SU-DHL-6 (cell line): ENCODE results near the gene POLE3.

ENCODE experiments used
- H2AFZ ChIP-seq: fragments of 200-600 bp; sonication (generic); 2 replicates; pipeline ENCODE4 v1.6.1; 2014; ENCODE audit warnings: low read depth, mild to moderate bottlenecking, moderate library complexity, mixed read lengths, antibody characterized with exemption, low read length; ENCODE audit not compliant: severe bottlenecking
- H3F3A ChIP-seq: fragments of 200-600 bp; shearing (Covaris generic); 2 replicates; pipeline ENCODE4 v1.6.0; 2016; ENCODE audit warnings: antibody characterized with exemption, mild to moderate bottlenecking; ENCODE audit not compliant: insufficient read depth
- H3K27ac ChIP-seq: fragments of 200-600 bp; sonication (generic); 2 replicates; pipeline ENCODE4 v1.5.1; 2016; ENCODE audit warnings: low read depth, mild to moderate bottlenecking, low read length, moderate library complexity, mixed read lengths
- H3K27me3 ChIP-seq: fragments of 200-600 bp; sonication (generic), shearing (Covaris generic); 2 replicates; pipeline ENCODE4 v1.6.0; 2014; ENCODE audit warnings: mild to moderate bottlenecking, low read length
- H3K36me3 ChIP-seq: fragments of 200-600 bp; sonication (generic); 2 replicates; pipeline ENCODE4 v1.6.1; 2014; ENCODE audit warnings: mild to moderate bottlenecking, low read length, mixed read lengths
- H3K4me2 ChIP-seq: fragments of 300-600, 200-600 bp; shearing (Covaris generic), sonication (generic); 2 replicates; pipeline ENCODE4 v1.6.0; 2014; ENCODE audit warnings: low read length, low read depth, mild to moderate bottlenecking; ENCODE audit not compliant: poor library complexity, severe bottlenecking
- H3K4me3 ChIP-seq: fragments of 200-600 bp; sonication (generic); 2 replicates; pipeline ENCODE4 v1.5.1; 2014; ENCODE audit warnings: antibody characterized with exemption, low read length, mild to moderate bottlenecking, mixed read lengths; ENCODE audit not compliant: insufficient read depth, poor library complexity, severe bottlenecking
- H3K79me2 ChIP-seq: fragments of 200-600 bp; sonication (generic); 2 replicates; pipeline ENCODE4 v1.6.1; 2014; ENCODE audit warnings: mild to moderate bottlenecking, low read length, moderate library complexity; ENCODE audit not compliant: insufficient read depth
- H3K9ac ChIP-seq: fragments of 200-600 bp; sonication (generic); 2 replicates; pipeline ENCODE4 v1.7.0; 2014; ENCODE audit warnings: mild to moderate bottlenecking, low read length
- H3K9me2 ChIP-seq: fragments of 200-600 bp; sonication (generic); replicated peaks from 2 replicates; pipeline ENCODE4 v1.6.1; 2014; ENCODE audit warnings: low read length; ENCODE audit not compliant: insufficient read depth
- H3K9me3 ChIP-seq: fragments of 200-600 bp; sonication (generic); 2 replicates; pipeline ENCODE4 v1.6.1; 2014; ENCODE audit warnings: low read length, mixed read lengths; ENCODE audit not compliant: insufficient read depth
- H4K20me1 ChIP-seq: fragments of 200-600 bp; sonication (generic); 2 replicates; pipeline ENCODE4 v1.6.1; 2014; ENCODE audit warnings: low read depth, mild to moderate bottlenecking, antibody characterized with exemption, low read length, moderate library complexity, mixed read lengths
- CTCF ChIP-seq: fragments of 200-600 bp; sonication (generic); IDR thresholded peaks from one replicate; pipeline ENCODE4 v1.5.1; 2017; ENCODE audit warnings: antibody characterized with exemption, mild to moderate bottlenecking, low read length, moderate library complexity; ENCODE audit not compliant: insufficient read depth, poor library complexity, severe bottlenecking
- EZH2phosphoT487 ChIP-seq: fragments of 200-600 bp; sonication (generic), shearing (Covaris generic); conservative IDR thresholded peaks from 2 replicates; pipeline ENCODE4 v1.6.1; 2018; ENCODE audit warnings: mild to moderate bottlenecking, antibody characterized with exemption, low read length, moderate library complexity, mixed read lengths

The POLE3 gene

GRCh38 chr9:113436728-113437515 is 26.4 kb upstream of the POLE3 start:
- no peak overlapping the region for H3K27ac ChIP-seq
- no peak overlapping the region for H3K9ac ChIP-seq
- TF ChIP-seq EZH2phosphoT487, result no peak
- TF ChIP-seq CTCF, result no peak
- no peaks in the 10 kb centered on the region for H3K27me3 ChIP-seq
- H3K4me3 ChIP-seq, result no peak overlapping the region
- no peaks in the 10 kb centered on the region for H4K20me1 ChIP-seq
- no peak overlapping the region for H2AFZ ChIP-seq
- H3K36me3 ChIP-seq, result no peaks in the 10 kb centered on the region
- H3K79me2 ChIP-seq, result no peaks in the 10 kb centered on the region
- H3F3A ChIP-seq, result no peaks in the 10 kb centered on the region
- H3K9me2 ChIP-seq, result no peaks in the 10 kb centered on the region
- no peaks in the 10 kb centered on the region for H3K9me3 ChIP-seq
- no peak overlapping the region for H3K4me2 ChIP-seq

GRCh38 chr9:113431191-113431590 is 20.7 kb upstream of the POLE3 start:
- no peaks in the 10 kb centered on the region for H3K36me3 ChIP-seq
- H3K9me2 ChIP-seq, result no peaks in the 10 kb centered on the region
- TF ChIP-seq EZH2phosphoT487 (no peak), CTCF (no peak)
- no peaks in the 10 kb centered on the region for H3F3A ChIP-seq
- no peaks in the 10 kb centered on the region for H3K79me2 ChIP-seq
- no peaks in the 10 kb centered on the region for H3K27me3 ChIP-seq
- H4K20me1 ChIP-seq, result no peaks in the 10 kb centered on the region
- H3K27ac ChIP-seq, result no peak overlapping the region
- H3K4me2 ChIP-seq, result no peak overlapping the region
- H2AFZ ChIP-seq, result no peak overlapping the region
- no peaks in the 10 kb centered on the region for H3K9me3 ChIP-seq
- H3K4me3 ChIP-seq, result no peak overlapping the region
- H3K9ac ChIP-seq, result no peak overlapping the region

- no peak overlapping the region for H3K27ac ChIP-seq
- H4K20me1 ChIP-seq, result no peaks in the 10 kb centered on the region
- no peak overlapping the region for H3K4me3 ChIP-seq
- H2AFZ ChIP-seq, result no peak overlapping the region
- no peak overlapping the region for H3K4me2 ChIP-seq
- H3K9ac ChIP-seq, result no peak overlapping the region
- no peaks in the 10 kb centered on the region for H3F3A ChIP-seq
- no peaks in the 10 kb centered on the region for H3K9me3 ChIP-seq
- H3K79me2 ChIP-seq, result no peaks in the 10 kb centered on the region
- no peaks in the 10 kb centered on the region for H3K36me3 ChIP-seq
- TF ChIP-seq EZH2phosphoT487 (no peak), CTCF (no peak)
- no peaks in the 10 kb centered on the region for H3K27me3 ChIP-seq
- H3K9me2 ChIP-seq, result no peaks in the 10 kb centered on the region
Measured at GRCh38 chr9:113428062-113428615, 17.7 kb upstream of the POLE3 start.
